K562 (cell line): Measurements from ENCODE around the gene ADRA1B. TPM values are rescaled to one million over a fixed set of nuclear protein-coding genes. Genes with fewer than 3 reads are reported as not detected.

Experiments used
- ATAC-seq: fragments of 200-7000 bp; cut with Tn5 transposase; 3 replicates; pipeline ENCODE4 v1.9.1; 2020; ENCODE audit warnings: moderate library complexity
- BruUV-seq: library from RNA; stranded (reverse); fragments of 400-500 nt; replicated peaks from 2 replicates; lab custom pipeline; 2021; lab: Mats Ljungman, UMichigan
- CTCF ChIA-PET: fragments of 300-600 bp; formaldehyde crosslinking; extraction: SDS; loops from one replicate; lab custom pipeline; 2021; ENCODE audit warnings: low intra/inter-chr PET ratio; lab: Yijun Ruan, JAX
- POLR2A ChIA-PET: fragments of 300-600, 350-650 bp; sonication (Branson Sonifier 250); formaldehyde crosslinking; extraction: SDS; loops from one replicate; lab custom pipeline; 2021; ENCODE audit warnings: antibody characterized with exemption, inconsistent platforms; lab: Yijun Ruan, JAX
- DNase-seq, 4 experiments: peaks; one replicate each; pipeline versions ENCODE4 v3.0.0 to v3.0.0-alpha.2; 2011 to 2018; ENCODE audit warnings: low spot score in 3 of 4, mixed read lengths in 3 of 4; ENCODE audit errors: extremely low read depth in 1 of 4
- FAIRE-seq: peaks from 2 replicates; lab custom pipeline; 2011; peaks lifted over from hg19 to GRCh38; lab: Jason Lieb, UNC
- H2AFZ ChIP-seq: 2 replicates; pipeline ENCODE4 v1.6.0; 2011; ENCODE audit warnings: low read depth, low read length, control low read depth, inconsistent platforms
- H3K27ac ChIP-seq: fragments of 200-600 bp; 3 replicates; pipeline ENCODE4 v1.8.0; 2011; ENCODE audit warnings: low read depth, mild to moderate bottlenecking, control low read depth, inconsistent platforms, low read length, moderate library complexity, mixed read lengths; ENCODE audit errors: extremely low read depth
- H3K27me3 ChIP-seq, 2 experiments: fragments of 300-600 bp in 1 of 2; 2 replicates in 1 of 2; 3 replicates in 1 of 2; pipeline versions ENCODE4 v1.6.0 to v1.8.0; 2011; ENCODE audit warnings: inconsistent platforms in 2 of 2, low read length in 2 of 2, mild to moderate bottlenecking in 1 of 2, mixed read lengths in 1 of 2, moderate library complexity in 1 of 2; ENCODE audit not compliant: control insufficient read depth in 2 of 2, insufficient read depth in 2 of 2
- H3K36me3 ChIP-seq: fragments of 300-600 bp; 3 replicates; pipeline ENCODE4 v1.8.0; 2011; ENCODE audit warnings: mild to moderate bottlenecking, low read length, inconsistent platforms; ENCODE audit not compliant: control insufficient read depth, insufficient read depth
- H3K4me1 ChIP-seq, 2 experiments: fragments of 200-600 bp in 1 of 2; replicated peaks in 1 of 2; 2 replicates in 1 of 2; 3 replicates in 1 of 2; pipeline versions ENCODE4 v1.5.1 to v1.8.0; 2011; ENCODE audit warnings: inconsistent platforms in 2 of 2, low read length in 2 of 2, mild to moderate bottlenecking in 1 of 2, mixed read lengths in 1 of 2, moderate library complexity in 1 of 2; ENCODE audit not compliant: control insufficient read depth in 2 of 2, insufficient read depth in 2 of 2
- H3K4me2 ChIP-seq: 2 replicates; pipeline ENCODE4 v1.6.1; 2011; ENCODE audit warnings: low read length, control low read depth, inconsistent platforms, mixed read lengths; ENCODE audit not compliant: insufficient read depth
- H3K4me3 ChIP-seq: fragments of 200-600 bp; sonication (generic), shearing (Covaris generic); 2 replicates; pipeline ENCODE4 v1.5.1; 2016; ENCODE audit warnings: control low read depth, inconsistent platforms
- H3K79me2 ChIP-seq: fragments of 200-600 bp; 3 replicates; pipeline ENCODE4 v1.8.0; 2011; ENCODE audit warnings: low read length, inconsistent platforms; ENCODE audit not compliant: control insufficient read depth, insufficient read depth
- H3K9ac ChIP-seq, 2 experiments: 2 replicates each; pipeline versions ENCODE4 v1.6.0 to v1.6.1; 2011; ENCODE audit warnings: low read depth in 2 of 2, low read length in 2 of 2, control low read depth in 1 of 2, inconsistent platforms in 1 of 2, mild to moderate bottlenecking in 1 of 2, mixed read lengths in 1 of 2; ENCODE audit not compliant: insufficient read depth in 1 of 2
- H3K9me1 ChIP-seq: one replicate; pipeline ENCODE4 v1.6.0; 2011; ENCODE audit warnings: inconsistent platforms, mild to moderate bottlenecking, low read length, moderate library complexity; ENCODE audit not compliant: control insufficient read depth, insufficient read depth
- H3K9me3 ChIP-seq: replicated peaks from 2 replicates; pipeline ENCODE4 v1.5.1; 2011; ENCODE audit warnings: low read depth, low read length, inconsistent platforms; ENCODE audit not compliant: control insufficient read depth, insufficient read depth
- H4K20me1 ChIP-seq: replicated peaks from 2 replicates; pipeline ENCODE4 v1.6.1; 2011; ENCODE audit warnings: low read length, inconsistent platforms, mixed read lengths; ENCODE audit not compliant: control insufficient read depth, insufficient read depth
- E2F4 ChIP-seq: sonication (generic); formaldehyde crosslinking; IDR thresholded peaks from 2 replicates; pipeline ENCODE4 v1.8.0; 2022; ENCODE audit warnings: mild to moderate bottlenecking, low read depth, missing genetic modification reagents
- GABPA ChIP-seq: fragments of 200-800 bp; sonication (Bioruptor generic); conservative IDR thresholded peaks from 2 replicates; pipeline ENCODE4 v1.6.1; 2016; ENCODE audit warnings: low read depth, missing genetic modification characterization, missing compliant biosample characterization
- KAT2B ChIP-seq: IDR thresholded peaks from one replicate; pipeline ENCODE4 v1.6.1; 2012; ENCODE audit warnings: low read depth, mild to moderate bottlenecking, control low read depth, inconsistent platforms, low read length, moderate library complexity
- SP1 ChIP-seq: sonication (generic); formaldehyde crosslinking; IDR thresholded peaks from 2 replicates; pipeline ENCODE4 v1.8.1; 2022; ENCODE audit warnings: mild to moderate bottlenecking, missing genetic modification reagents
- ZNF282 ChIP-seq: sonication (generic); formaldehyde crosslinking; IDR thresholded peaks from 2 replicates; pipeline ENCODE4 v1.8.1; 2023; ENCODE audit warnings: missing genetic modification reagents
- ZNF57 ChIP-seq: fragments of 450-650 bp; formaldehyde crosslinking; IDR thresholded peaks from 2 replicates; pipeline ENCODE4 v1.4.0; 2020; ENCODE audit warnings: mild to moderate bottlenecking, moderate library complexity
- WGBS: fragments of 100-300 bp; shearing (Covaris generic); methylation state at CpG from one replicate; pipeline ENCODE4 v1.1.6; 2016; ENCODE audit warnings: low coverage, mixed read lengths; ENCODE audit not compliant: insufficient coverage; ENCODE audit errors: missing lambda C conversion rate; 5-methylcytosine and 5-hydroxymethylcytosine counted together
- in situ Hi-C: fragments of 300-500 bp; cut with MboI; formaldehyde crosslinking; loops from 4 replicates; pipeline ENCODE4 v1.15.0; 2018; ENCODE audit warnings: inconsistent platforms, mixed read lengths
- intact Hi-C: fragments of 100-400 bp; cut with micrococcal nuclease; formaldehyde crosslinking; loops from 2 replicates; pipeline ENCODE4 v1.14.2; 2022
- polyA plus RNA-seq, 8 experiments: library from polyadenylated mRNA; depleted of rRNA in 4 of 8; stranded (reverse) in 5 of 8; unstranded in 3 of 8; fragments of >200 nt; fragmentation: Nextera tagmentation in 2 of 8; fragmentation: Illumina TruSeq in 1 of 8; extraction: Ambion mirVana in 2 of 8; extraction: Trizol in 1 of 8; gene quantifications; 2 replicates each; pipeline versions ENCODE4 v1.2.1 to v1.2.3, GENCODE V29; 2011 to 2014; ENCODE audit warnings: inconsistent platforms in 1 of 8, missing spikeins in 1 of 8
- total RNA-seq, 7 experiments: library from RNA; depleted of rRNA in 6 of 7; stranded (reverse); fragments of >200 nt in 6 of 7; fragmentation: Illumina TruSeq in 2 of 7; extraction: Trizol in 2 of 7; gene quantifications; 2 replicates each; pipeline versions ENCODE4 v1.2.1 to v1.2.3, GENCODE V29; 2011 to 2021; ENCODE audit warnings: low replicate concordance in 1 of 7
- TF ChIP-seq, protein P1 (sequence below): fragments of 200-400 bp; formaldehyde crosslinking; IDR thresholded peaks from 2 replicates; pipeline ENCODE4 v1.6.1; 2017; ENCODE audit warnings: mild to moderate bottlenecking, low read depth, low read length, moderate library complexity
- TF ChIP-seq, protein P2 (sequence below), 2 experiments: fragments of 250-450 bp in 1 of 2; fragments of 450-650 bp in 1 of 2; sonication (Bioruptor Pico) in 1 of 2; IDR thresholded peaks; 2 replicates each; pipeline versions ENCODE4 v1.6.1 to v1.8.0; 2016 to 2021; ENCODE audit warnings: mild to moderate bottlenecking in 2 of 2, moderate library complexity in 2 of 2, missing compliant biosample characterization in 1 of 2, missing genetic modification characterization in 1 of 2

Gene ADRA1B
- total and polyA plus RNA-seq, 9 of the 15 experiments (the other 6 are each of a cell fraction or from before 2014, with no cell fraction given) = not detected

DNA sequence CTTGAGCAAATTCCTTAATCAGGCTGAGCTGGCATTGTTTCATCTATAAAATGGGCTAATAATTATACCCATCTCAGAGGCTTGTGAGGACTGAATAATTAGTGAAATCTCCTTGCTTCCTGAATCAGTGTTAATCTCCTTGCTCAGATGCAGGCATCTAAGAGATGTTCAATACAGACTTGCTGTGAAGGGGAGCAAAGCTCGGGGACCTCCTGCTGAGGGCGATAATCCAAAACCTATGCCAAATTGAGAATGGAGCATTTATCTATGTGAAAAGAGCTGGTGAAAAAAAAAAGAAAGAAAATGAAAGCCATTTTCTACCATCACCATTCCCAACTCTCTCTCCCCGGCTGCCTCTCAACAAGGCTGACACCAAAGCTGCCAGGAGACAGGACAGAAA is 37.3 kb downstream of the ADRA1B start:
- Histone ChIP-seq H3K4me2 (no peak overlapping the region), H3K27me3 (peaks cover 0 to 18% of the 10 kb centered on the region in 2 experiments; a peak in 2 of 5 replicates), H2AFZ (no peak overlapping the region), H3K36me3 (no peaks in the 10 kb centered on the region), H3K9ac (no peak overlapping the region), H3K9me1 (no peaks in the 10 kb centered on the region), H3K4me1 (no peaks in the 10 kb centered on the region), H3K79me2 (no peaks in the 10 kb centered on the region), H3K9me3 (no peaks in the 10 kb centered on the region), H3K27ac (no peak overlapping the region), H4K20me1 (no peaks in the 10 kb centered on the region), H3K4me3 (no peak overlapping the region)
- 0% methylated on average over 3 of the region's 3 CpGs for WGBS
- FAIRE-seq (no peak), DNase-seq (no peak), ATAC-seq (no peak)
- CTCF ChIA-PET = no interaction called here
- POLR2A ChIA-PET = interaction anchor here (0.6 to 1.0 kb wide), 3 partner anchors 20 to 117 kb away, joined by 3 to 5 read pairs (median 3); no protein-coding TSS in a partner anchor
- BruUV-seq = no TSS peak
- intact Hi-C loops (no loop called here), in situ Hi-C loops (no loop called here)
- TF ChIP-seq, protein P1, sequence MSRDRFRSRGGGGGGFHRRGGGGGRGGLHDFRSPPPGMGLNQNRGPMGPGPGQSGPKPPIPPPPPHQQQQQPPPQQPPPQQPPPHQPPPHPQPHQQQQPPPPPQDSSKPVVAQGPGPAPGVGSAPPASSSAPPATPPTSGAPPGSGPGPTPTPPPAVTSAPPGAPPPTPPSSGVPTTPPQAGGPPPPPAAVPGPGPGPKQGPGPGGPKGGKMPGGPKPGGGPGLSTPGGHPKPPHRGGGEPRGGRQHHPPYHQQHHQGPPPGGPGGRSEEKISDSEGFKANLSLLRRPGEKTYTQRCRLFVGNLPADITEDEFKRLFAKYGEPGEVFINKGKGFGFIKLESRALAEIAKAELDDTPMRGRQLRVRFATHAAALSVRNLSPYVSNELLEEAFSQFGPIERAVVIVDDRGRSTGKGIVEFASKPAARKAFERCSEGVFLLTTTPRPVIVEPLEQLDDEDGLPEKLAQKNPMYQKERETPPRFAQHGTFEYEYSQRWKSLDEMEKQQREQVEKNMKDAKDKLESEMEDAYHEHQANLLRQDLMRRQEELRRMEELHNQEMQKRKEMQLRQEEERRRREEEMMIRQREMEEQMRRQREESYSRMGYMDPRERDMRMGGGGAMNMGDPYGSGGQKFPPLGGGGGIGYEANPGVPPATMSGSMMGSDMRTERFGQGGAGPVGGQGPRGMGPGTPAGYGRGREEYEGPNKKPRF = no peak
- TF ChIP-seq KAT2B = no peak
- TF ChIP-seq ZNF57 (CRISPR knock-in tag) = no peak
- TF ChIP-seq, protein P2, sequence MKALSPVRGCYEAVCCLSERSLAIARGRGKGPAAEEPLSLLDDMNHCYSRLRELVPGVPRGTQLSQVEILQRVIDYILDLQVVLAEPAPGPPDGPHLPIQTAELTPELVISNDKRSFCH (CRISPR knock-in tag; IDR thresholded peaks at IDR 0.05) = no peak
- TF ChIP-seq, protein P2 (tag; IDR thresholded peaks at IDR 0.05) = no peak
- TF ChIP-seq ZNF282 (CRISPR knock-in tag) = no peak
- no peak for TF ChIP-seq SP1
- no peak for TF ChIP-seq GABPA (tag)
- TF ChIP-seq E2F4 (CRISPR knock-in tag) = no peak
